Stimulated activated CD4-positive, alpha-beta T cell treated with anti-CD3 and anti-CD28 coated beads, Interleukin-4, amount 100 ng/mL, for 48 hours (primary cell): Measurements from ENCODE around the gene HPRT1.

Experiments used
- DNase-seq, 2 donors: peaks; one replicate each; pipeline ENCODE4 v3.0.0-alpha.2; 2020; ENCODE audit warnings: low read depth in 2 of 2

HPRT1 gene

DNA sequence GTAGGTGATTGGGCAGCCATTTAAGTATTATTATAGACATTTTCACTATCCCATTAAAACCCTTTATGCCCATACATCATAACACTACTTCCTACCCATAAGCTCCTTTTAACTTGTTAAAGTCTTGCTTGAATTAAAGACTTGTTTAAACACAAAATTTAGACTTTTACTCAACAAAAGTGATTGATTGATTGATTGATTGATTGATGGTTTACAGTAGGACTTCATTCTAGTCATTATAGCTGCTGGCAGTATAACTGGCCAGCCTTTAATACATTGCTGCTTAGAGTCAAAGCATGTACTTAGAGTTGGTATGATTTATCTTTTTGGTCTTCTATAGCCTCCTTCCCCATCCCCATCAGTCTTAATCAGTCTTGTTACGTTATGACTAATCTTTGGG lies 16.3 kb downstream of the HPRT1 start:
- DNase-seq, result no peak

DNA sequence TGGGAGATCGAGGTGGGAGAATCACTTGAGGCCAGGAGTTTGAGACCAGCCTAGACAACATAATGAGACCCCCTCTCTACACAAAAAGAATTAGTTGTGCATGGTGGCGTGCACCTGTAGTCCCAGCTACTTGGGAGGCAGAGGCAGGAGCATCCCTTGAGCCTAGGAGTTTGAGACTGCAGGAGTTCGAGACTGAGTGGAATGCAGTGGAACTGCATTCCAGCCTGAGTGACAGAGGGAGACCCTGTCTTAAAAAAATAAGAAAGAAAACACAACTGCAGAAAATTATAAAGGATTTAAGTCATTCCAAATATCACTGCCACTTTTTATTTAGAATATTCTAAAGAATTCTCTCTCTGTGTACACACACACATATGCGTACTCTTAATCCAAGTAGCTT lies 18.4 kb downstream of the HPRT1 start:
- DNase-seq, result no peak

DNA sequence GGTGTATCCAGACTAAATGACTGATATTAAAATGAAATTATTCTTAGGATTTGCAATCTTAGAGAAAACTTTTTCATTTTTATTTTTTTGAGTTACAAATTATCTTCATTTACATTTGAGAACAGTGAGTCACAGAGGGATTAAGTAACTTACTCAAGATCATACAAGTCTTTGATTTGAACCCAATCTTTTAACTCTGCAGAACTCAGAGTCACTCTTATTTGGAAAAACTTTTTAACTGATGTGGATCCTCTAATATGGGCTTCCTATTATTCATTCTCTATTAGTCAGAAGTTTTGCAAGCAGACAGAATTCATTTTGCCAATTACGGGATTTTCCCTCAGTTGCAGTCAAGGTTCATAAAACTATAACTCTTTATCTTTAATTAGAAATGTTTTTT lies 20.1 kb downstream of the HPRT1 start:
- no peak for DNase-seq

DNA sequence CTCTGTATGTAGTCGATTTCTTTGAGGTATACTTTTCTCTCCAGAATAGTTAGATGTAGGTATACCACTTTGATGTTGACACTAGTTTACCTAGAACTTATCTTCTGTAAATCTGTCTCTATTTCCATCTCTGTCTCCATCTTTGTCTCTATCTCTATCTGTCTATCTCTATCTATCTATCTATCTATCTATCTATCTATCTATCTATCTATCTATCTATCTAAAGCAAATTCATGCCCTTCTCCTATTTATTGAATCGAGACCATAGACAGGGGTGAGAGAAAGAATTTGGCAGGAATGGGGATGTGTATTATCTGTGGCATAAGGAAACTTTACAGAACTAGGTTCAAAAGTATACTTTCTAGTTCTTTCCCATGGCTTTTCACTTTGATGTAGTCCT lies 21.4 kb downstream of the HPRT1 start:
- DNase-seq, result no peak

DNA sequence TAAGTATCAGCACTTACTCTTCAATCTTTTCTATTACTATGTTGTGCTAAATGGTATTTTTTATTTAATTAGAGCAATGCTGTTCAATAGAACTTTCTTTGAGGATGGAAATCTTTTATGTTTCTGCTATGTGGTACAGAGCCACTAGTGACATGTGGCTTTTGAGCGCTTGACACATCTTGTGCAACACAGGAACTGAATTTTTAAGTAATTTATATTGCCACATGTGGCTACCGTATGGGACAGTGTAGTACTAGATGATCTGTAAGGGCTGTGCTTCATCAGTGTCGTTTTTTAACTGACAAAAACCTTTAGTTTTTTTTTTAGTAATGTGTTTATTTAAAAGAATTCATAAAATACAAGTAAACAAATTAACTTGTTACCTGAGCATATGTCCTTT lies 22.4 kb downstream of the HPRT1 start:
- no peak for DNase-seq

DNA sequence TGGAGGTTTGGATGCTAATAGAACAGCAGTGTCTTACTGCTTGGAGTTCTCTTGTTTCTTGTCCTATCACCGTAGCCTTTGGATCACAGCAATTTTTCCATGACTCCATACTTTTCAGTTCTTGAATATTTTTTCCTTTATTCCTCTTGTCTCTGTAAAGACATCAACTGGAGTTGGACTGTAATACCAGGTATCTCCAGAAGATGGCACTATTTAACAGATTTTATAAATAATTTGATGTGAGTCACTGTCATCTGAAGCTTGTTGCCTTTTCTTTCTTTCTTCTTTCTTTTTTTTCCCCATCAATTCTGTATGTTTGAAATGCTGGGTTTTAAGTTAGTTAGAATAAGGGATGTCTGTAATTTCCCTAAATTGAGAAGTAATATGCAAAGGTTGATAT lies 24.1 kb downstream of the HPRT1 start:
- DNase-seq, result no peak

DNA sequence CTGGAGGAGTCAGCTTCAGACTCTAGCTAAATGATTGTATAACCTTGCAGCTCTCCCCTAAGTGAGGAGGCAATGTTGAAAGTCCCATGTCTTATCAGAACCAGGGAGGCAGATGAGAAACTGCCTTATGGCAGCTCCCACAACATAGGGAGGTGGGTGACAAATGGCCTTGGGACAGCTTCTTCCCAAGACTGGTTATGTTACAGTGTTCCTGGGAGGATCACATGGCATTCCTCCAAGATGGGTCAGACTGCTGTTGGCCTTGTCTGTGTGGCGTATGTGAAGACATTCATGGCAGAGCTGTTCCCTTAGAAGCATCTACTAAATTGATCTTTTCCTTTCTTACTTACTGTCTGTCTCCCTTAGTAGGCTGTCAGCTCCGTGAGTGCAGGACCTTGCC lies 42.0 kb downstream of the HPRT1 start:
- DNase-seq, result no peak

DNA sequence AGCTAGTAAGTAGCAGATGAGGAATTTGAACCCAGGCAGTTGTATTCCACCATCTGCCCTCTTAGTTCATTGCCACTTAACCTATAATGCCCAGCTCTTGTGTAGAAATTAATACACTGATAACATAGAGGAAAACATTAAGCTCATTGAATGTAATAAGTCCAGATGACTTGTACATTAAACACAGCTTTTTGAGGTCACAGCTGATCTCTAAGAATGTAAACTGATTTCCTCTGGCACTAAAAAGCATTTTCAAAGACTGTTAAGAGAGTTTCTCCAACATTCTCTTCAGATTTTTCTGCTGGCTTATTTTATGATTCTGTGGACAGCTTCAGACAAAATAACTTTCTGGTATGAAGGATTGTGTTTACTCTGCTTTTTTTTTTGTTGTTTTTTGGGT lies 42.7 kb downstream of the HPRT1 start:
- no peak for DNase-seq

DNA sequence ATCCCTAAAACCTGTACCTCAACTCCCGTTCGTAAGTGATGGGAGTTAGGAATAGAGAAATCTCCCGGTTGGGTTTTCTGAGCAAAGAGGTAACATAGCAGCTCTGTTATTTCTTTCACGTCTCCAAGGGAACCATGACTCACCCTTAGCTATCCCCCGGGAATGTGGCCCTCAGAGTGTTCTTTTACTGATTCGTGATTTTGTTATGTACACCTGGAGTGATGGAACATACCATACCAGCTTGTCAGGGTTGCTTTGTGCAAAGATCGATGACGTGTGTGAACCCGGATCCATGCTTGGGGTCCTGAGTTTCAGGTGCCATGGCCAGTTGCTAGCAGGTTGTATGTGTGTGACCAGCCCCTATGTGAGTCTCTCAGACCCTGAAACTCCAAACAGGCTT lies 52.6 kb downstream of the HPRT1 start:
- DNase-seq, result no peak

DNA sequence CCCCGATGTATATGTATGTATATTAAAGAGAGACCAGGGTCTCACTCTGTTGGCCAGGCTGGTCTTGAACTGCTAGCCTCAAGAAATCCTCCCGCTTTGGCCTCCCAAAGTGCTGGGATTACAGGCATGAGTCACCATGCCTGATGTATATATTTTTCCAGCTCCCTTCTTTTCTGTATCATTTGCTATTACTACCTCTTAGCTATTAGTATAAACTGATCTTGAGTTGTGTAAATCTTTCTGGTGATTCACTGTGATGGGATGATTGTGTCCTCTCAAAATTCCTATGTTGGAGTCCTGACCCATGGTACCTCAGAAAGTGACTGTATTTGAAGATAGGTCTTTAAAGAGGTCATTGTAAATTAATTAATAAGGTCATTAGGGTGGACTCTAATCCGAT lies 53.1 kb downstream of the HPRT1 start:
- DNase-seq, result no peak

DNA sequence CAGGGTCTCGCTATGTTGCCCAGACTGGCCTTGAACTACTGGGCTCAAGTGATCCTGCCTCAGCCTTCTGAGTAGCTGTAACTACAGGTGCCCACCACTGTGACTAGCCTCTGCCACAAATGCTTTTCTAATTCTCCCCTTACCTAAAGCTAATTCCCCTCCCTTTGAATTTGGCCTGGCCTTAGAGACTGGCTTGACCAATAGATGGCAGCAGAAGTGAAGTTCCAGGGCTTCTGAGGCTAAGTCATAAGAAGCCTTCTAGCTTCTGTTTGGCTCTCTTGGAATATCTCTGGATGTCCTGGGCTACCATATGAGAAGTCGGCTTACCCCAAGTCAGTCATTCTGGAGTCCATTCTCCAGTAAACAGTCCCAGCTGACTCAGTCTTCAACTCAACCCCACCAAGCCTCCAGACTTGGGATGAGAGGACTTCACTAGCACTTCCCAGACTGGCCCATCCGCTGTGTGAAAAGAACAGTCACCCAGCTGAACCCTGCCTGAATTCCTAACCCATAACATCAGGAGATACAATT lies 61.0 kb downstream of the HPRT1 start:
- no peak for DNase-seq

DNA sequence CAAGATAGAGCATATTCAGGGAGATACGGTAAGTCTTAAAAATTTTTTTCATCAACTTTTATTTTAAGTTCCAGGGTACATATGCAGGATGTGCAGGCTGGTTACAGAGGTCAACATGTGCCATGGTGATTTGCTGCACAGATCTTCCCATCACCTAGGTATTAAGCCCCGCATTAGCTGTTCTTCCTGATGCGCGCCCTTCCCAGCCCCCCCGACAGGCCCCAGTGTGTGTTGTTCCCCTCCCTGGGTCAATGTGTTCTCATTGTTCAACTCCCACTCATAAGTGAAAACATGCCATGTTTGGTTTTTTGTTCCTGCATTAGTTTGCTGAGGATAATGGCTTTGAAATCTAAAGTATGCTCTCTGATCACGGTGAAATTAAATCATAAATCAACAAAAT lies 64.2 kb downstream of the HPRT1 start:
- DNase-seq, result no peak

DNA sequence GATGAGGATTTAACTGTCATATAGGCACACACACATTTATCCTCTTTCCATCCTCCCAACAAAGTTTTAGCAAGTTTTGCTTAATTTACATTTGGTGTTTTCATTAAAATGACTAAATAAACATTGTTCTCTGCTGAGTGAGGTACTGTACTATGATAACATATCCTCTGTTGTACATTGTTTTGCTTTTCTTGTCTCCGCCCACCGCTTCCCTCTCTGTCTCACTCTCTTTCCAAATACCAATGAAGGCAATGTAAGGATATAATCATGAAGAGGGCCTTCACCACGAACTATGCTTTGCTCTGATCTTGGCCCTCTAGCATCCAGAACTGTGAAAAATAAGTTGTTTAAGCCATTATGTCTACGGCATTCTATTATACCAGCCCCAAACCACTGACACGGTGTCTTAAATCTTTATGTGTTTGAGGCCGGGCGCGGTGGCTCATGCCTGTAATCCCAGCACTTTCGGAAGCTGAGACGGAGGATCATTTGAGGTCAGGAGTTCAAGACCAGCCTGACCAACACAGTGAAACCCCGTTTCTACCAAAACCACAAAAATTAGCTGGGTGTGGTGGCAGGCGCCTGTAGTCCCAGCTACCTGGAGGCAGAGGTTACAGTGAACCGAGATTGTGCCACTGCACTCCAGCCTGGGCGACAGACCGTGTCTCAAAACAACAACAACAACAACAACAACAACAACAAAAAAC lies 65.3 kb downstream of the HPRT1 start:
- no peak for DNase-seq

DNA sequence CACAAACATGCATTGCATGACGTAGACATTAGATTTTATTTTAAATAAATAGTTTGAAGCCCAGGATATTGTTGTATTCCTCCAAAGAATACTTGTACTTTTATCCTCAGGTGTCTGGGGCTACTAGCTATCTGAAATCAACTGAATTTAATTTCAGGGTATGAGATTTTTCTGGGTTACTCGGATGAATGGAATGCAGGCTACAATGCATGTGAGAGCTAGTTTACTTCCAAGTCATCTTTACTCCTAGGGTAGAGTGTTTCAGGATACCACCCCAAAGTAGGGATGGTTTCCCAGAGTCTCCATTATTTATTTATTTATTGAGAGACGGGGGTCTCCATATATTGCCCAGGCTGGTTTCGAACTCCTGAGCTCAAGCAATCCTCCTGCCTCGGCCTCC lies 66.4 kb downstream of the HPRT1 start:
- DNase-seq, result no peak

DNA sequence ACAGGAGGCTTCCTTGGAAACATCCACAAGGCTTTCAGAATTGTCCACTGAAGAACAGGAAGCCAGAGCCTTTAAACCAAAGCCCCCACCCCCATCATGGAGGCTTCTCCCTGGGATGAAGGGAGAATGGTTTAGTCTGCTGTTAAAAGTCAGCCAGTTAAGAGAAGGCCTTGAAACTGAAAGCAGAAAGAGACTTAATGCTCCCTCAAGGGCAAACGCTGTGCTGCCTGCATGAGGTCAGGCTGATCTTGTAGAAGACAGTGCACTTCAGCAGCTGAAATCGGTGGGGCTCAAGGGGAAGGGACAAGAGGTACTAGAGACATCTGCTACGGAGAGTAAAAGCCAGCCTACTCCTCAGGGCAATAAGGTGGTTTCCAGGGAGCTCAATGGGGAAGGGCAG lies 69.0 kb downstream of the HPRT1 start:
- no peak for DNase-seq

DNA sequence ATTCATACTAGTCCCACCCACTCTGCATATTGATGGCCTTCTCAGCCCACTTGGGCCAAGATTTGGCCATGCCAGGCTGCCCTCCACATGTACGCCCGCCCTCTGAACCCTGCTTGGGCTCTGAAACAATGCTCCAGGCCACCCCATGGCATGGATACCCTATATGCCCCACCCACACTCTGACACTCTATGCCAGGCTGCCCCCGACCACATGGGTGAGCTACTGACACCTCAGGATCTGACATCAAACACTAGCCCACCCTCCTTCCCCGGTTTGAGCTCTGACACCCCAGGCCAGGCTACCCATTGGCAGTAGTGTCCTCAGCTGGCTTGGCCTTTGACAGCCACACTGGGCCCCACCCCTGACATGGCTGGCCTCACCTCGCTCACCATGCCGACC lies 69.5 kb downstream of the HPRT1 start:
- no peak for DNase-seq

DNA sequence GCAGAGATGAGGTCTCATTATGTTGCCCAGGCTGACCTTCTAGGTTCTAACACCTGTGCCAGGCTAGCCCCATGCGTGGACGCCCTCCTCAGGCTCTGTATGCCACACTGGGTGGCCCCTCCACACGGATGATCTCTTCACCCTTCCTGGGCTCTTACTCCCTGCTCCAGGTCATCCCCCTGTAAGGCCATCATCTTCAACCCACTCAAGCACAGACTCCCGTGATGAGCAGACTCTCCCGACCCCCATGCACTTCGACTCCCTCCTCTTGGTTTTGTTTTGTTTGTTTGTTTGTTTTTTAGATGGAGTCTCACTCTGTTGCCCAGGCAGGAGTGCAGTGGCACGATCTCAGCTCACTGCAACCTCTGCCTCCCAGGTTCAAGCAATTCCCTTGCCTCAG lies 70.9 kb downstream of the HPRT1 start:
- no peak for DNase-seq

DNA sequence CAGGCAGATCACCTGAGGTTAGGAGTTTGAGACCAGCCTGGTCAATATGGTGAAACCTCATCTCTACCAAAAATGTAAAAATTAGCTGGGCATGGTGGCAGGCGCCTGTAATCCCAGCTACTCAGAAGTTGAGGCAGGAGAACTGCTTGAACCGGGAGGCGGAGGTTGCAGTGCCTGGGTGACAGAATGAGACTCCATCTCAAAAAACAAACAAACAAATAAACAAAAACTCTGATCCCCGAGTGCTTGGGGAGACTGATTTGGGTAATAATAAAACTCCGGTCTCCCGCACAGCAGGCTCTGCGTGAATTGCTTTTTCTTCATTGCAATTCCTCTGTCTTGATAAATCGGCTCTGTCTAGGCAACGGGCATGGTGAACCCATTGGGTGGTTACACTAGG lies 73.4 kb downstream of the HPRT1 start:
- no peak for DNase-seq

DNA sequence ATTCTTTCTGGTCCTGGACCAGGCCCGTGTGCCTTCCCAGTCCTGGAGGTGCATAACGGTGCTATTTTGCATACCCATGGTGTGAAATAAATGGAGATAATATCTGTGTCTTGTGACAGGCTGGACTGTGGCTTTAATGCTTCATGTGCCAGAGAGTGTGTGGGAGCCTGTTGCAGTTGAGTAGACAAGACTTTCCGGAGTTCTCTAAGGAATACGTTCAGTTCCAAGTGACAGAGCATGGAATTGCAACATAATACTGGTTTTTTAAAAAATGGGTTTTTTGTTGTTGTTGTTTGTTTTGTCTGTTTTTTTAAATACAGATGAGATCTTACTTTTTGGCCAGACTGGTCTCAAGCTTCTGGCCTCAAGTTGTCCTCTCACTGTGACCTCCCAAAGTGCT lies 74.0 kb downstream of the HPRT1 start:
- no peak for DNase-seq

DNA sequence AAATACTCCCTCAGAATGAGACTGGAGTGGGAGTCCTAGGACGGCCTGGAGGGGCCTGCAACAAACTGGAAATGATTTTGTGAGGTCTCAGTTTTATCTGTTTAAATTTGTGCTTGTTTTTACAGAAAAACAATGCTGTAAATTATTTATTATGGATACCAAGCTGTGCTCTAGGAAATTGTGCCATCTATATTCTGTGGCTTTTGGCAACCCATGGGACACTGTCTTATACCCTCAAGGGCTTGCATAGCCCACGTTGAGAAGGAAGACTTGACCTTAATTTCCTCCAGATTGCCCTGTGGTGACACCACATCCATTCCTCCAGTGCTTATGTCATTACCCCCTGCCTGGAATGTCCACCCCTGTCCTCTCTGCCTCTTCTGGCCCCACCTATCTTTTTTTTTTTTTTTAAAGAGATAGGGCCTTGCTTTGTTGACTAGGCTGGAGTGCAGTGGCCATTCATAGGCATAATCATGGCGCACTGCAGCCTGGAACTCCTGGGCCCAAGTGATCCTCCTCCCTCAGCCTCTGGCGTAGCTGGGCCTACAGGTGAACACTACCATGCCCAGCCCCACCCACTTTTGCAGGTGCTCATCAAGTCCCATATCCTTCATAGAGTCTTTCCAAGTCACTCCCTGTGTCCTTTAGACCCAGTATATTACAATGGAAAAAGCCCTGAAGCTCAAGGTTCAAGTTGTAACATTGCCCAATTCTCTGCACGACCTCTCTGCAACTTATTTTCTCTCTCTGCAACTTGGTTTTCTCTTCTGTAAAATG lies 77.4 kb downstream of the HPRT1 start:
- DNase-seq, result no peak

DNA sequence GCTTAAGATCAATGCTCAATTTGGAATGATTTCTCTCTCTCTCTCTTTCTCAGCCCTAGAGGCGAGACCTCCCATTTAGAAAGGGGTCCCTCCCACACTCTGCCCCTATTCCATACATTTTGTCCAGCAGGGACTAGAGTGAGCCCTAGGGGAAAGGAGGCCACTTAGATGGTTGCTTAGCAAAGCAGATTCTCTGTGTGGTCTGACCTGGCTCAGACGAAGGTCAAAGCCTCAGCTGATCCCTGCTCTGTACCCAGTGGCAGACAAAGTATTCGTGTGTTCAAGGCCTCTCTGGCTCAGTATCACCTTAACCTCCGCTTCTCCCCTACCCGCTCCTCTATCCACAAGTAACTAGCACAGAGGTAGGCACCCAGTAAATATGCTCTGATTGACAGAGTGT lies 78.4 kb downstream of the HPRT1 start:
- DNase-seq, result no peak

DNA sequence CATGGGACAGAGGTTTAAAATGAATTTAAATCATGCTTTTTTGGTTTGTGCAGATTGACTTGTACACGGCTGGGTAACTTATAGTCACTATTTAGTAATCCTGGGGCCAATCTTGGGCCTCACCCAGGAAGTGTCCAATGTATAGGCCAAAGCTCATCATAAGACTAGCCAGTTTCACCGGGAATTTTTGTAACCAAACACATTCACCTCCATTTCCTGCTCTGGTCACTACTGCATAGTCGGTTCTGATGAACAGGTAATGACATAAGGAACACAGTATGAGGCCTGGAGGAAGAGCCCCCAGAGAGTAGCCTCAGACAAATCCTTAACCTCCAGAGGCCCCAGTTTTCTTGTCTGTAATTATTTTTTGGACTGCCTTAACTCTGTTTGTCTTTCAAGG lies 81.9 kb downstream of the HPRT1 start:
- DNase-seq, result no peak

DNA sequence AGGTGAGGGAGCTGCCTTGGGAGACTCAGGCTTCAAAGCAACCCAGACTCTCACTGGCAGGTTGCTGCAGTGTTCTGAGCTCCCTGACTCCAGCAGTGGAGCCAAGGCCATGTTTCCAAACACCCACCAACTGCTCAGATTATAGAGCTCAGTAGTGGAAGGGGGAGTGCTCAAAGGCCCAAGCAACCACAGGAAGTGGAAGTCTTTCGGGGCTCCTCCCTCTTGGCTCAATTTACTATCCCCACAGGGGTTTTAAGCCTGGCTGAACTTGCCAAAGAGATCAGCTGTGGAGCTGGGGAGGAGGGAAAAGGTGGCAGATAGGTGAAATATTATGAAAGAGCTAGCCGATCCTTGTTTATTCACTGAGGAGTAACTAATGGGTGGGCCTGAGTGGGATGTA lies 82.5 kb downstream of the HPRT1 start:
- DNase-seq, result no peak

DNA sequence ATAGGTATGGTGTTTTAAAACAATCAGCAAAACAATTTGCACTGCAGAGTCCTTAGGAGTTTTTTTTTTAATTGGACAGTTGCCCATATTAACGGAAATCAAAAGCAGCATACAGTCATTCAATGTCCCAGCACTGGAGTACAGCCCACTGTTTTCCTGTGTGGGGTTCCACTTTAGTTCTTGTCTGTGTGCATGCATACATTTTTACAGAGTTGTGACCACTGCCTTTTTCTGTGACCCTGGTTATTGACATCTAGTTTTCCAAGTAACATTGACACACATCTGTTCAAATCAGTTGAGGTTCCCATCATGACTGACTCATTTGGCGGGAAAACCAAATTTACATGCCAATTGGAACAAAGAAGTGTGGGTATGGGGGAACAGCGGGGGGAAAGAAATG lies 83.3 kb downstream of the HPRT1 start:
- DNase-seq, result no peak
